SKM-1 treated with dmso at 0.1 percent for 144 hours (cell line): ENCODE measurements around the gene SCPEP1.
"Not testable (repeated sequence)": the region's sequence is repeated elsewhere in the genome, so short reads cannot be mapped to it uniquely, and the experiment has no call there.

ENCODE experiments used
- DNase-seq: peaks from one replicate; lab custom pipeline; 2025; ENCODE audit not compliant: unreplicated experiment; lab: John Stamatoyannopoulos, UW

Gene SCPEP1

GRCh38 chr17:56977673-56978395, at the start of gene SCPEP1:
TSS of gene SCPEP1 (plus strand) at chr17:56978131. CDS start at chr17:56978160, 29 bp downstream.
- DNase-seq, result peak; percentile 72

- no peak for DNase-seq
Measured at GRCh38 chr17:56928586-56928985, 49.3 kb upstream of the SCPEP1 start.

- DNase-seq, result no peak
Measured at GRCh38 chr17:56929362-56929969, 48.5 kb upstream of the SCPEP1 start.

- DNase-seq, result no peak
Measured at GRCh38 chr17:56930739-56931337, 47.1 kb upstream of the SCPEP1 start.

- DNase-seq, result no peak
Measured at GRCh38 chr17:56933151-56933745, 44.7 kb upstream of the SCPEP1 start.

- no peak for DNase-seq
Measured at GRCh38 chr17:56933868-56934267, 44.1 kb upstream of the SCPEP1 start.

GRCh38 chr17:56934280-56934679, 43.7 kb upstream of the SCPEP1 start:
- DNase-seq, result no peak

GRCh38 chr17:56935461-56935860, 42.5 kb upstream of the SCPEP1 start:
- DNase-seq, result no peak

GRCh38 chr17:56936697-56937322, 41.1 kb upstream of the SCPEP1 start:
- no peak for DNase-seq

- DNase-seq, result no peak
Measured at GRCh38 chr17:56937687-56938086, 40.2 kb upstream of the SCPEP1 start.

- DNase-seq, result not testable (repeated sequence)
Measured at GRCh38 chr17:56938206-56938605, 39.7 kb upstream of the SCPEP1 start.

GRCh38 chr17:56939869-56940484, 38.0 kb upstream of the SCPEP1 start:
- peak; percentile 69 for DNase-seq

- DNase-seq, result no peak
Measured at GRCh38 chr17:56943505-56944125, 34.3 kb upstream of the SCPEP1 start.

- no peak for DNase-seq
Measured at GRCh38 chr17:56945938-56946505, 31.9 kb upstream of the SCPEP1 start.

GRCh38 chr17:56947741-56948140, 30.2 kb upstream of the SCPEP1 start:
- DNase-seq, result no peak

GRCh38 chr17:56948491-56948890, 29.4 kb upstream of the SCPEP1 start:
- no peak for DNase-seq

- DNase-seq, result no peak
Measured at GRCh38 chr17:56949595-56949994, 28.3 kb upstream of the SCPEP1 start.

- DNase-seq, result no peak
Measured at GRCh38 chr17:56956992-56957391, 20.9 kb upstream of the SCPEP1 start.

GRCh38 chr17:56960596-56961538, 17.1 kb upstream of the SCPEP1 start, which contains the start of gene COIL:
TSS of gene COIL (minus strand) at chr17:56961050. CDS start at chr17:56961019, 31 bp downstream.
- peak; percentile 83 for DNase-seq
